Measurements from ENCODE around the gene RNF17.

RNF17 gene, protein sequence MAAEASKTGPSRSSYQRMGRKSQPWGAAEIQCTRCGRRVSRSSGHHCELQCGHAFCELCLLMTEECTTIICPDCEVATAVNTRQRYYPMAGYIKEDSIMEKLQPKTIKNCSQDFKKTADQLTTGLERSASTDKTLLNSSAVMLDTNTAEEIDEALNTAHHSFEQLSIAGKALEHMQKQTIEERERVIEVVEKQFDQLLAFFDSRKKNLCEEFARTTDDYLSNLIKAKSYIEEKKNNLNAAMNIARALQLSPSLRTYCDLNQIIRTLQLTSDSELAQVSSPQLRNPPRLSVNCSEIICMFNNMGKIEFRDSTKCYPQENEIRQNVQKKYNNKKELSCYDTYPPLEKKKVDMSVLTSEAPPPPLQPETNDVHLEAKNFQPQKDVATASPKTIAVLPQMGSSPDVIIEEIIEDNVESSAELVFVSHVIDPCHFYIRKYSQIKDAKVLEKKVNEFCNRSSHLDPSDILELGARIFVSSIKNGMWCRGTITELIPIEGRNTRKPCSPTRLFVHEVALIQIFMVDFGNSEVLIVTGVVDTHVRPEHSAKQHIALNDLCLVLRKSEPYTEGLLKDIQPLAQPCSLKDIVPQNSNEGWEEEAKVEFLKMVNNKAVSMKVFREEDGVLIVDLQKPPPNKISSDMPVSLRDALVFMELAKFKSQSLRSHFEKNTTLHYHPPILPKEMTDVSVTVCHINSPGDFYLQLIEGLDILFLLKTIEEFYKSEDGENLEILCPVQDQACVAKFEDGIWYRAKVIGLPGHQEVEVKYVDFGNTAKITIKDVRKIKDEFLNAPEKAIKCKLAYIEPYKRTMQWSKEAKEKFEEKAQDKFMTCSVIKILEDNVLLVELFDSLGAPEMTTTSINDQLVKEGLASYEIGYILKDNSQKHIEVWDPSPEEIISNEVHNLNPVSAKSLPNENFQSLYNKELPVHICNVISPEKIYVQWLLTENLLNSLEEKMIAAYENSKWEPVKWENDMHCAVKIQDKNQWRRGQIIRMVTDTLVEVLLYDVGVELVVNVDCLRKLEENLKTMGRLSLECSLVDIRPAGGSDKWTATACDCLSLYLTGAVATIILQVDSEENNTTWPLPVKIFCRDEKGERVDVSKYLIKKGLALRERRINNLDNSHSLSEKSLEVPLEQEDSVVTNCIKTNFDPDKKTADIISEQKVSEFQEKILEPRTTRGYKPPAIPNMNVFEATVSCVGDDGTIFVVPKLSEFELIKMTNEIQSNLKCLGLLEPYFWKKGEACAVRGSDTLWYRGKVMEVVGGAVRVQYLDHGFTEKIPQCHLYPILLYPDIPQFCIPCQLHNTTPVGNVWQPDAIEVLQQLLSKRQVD (N-terminal part only)

DNA sequence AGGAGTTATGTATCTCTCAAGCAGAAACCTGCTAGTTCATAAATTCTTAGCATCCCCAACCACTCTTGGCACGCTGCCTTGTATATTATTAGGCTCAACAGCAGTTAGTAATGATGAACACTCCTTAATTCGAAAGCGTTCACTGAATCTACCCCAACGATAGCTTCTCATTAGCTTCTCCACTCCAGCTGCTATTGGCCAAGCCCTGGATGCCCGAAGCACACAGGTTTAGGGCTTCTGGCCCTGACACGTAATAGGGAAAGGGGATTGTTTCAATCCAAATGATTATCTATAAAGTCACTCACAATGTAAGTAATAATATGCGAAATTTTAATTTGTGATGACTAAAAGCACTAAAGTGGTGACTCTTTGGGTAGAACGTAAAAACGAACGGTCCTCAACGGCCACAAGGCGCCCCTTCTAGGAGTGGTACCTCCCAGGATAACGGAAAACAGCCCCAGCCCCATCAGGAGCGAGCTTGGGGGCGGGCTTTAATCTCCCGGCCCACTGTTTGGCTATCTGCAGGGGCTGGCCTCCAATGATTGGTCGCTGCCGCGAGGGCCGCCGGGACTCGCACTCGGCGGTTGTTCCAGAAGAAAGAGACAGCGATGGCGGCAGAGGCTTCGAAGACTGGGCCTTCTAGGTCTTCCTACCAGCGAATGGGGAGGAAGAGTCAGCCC, at the start of gene RNF17:
TSS of gene RNF17 (plus strand) at position 574 of the 680 bp plus-strand sequence. CDS start at position 609, 35 bp downstream.
- Histone ChIP-seq H3K27ac (ENCODE audit: low read length) (no peak within 1 kb of the TSS), H3K27me3 (ENCODE audit: control insufficient read depth, insufficient read depth, low read length) (no peaks in the 10 kb centered on the region), H3K36me3 (ENCODE audit: control insufficient read depth, insufficient read depth, low read length) (no peaks in the 10 kb centered on the region), H3K4me3 (ENCODE audit: low read length) (no peak within 1 kb of the TSS), H3K4me1 (ENCODE audit: control insufficient read depth, insufficient read depth, low read length) (no peaks in the 10 kb centered on the region), H3K9me3 (ENCODE audit: control insufficient read depth, insufficient read depth, low read length) (no peaks in the 10 kb centered on the region)
- no peak for DNase-seq (ENCODE audit: low read depth, low spot score)
- WGBS (ENCODE audit: insufficient coverage, insufficient read length) = no CpG with 5 or more reads among the region's 28 CpGs

DNA sequence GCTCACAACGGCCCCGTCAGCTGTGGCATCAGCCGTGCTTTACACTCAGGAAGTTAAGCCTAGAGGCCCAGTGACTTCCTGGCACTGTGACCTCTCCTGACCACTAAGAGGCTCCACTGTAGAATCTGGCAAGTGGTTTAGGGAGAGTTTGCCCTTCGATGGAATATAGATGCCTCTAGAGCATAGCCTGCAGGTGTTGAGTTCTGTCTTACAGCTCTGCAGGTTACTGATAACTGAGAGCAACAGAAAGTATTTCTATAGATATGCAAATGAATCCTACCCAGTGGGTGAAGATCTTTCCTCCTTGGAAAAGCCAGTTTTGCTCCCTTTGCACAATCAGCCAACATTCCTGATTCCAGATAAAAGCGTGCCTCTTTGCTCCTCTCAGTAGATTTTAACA, 48.0 kb upstream of the RNF17 start:
- Histone ChIP-seq H3K27ac (ENCODE audit: low read length) (no peak overlapping the region), H3K9me3 (ENCODE audit: control insufficient read depth, insufficient read depth, low read length) (no peaks in the 10 kb centered on the region), H3K36me3 (ENCODE audit: control insufficient read depth, insufficient read depth, low read length) (no peaks in the 10 kb centered on the region), H3K4me1 (ENCODE audit: control insufficient read depth, insufficient read depth, low read length) (0 out of 2 replicates have a peak, but pooled peaks cover 2% of the 10 kb centered on the region), H3K4me3 (ENCODE audit: low read length) (no peak overlapping the region), H3K27me3 (ENCODE audit: control insufficient read depth, insufficient read depth, low read length) (no peaks in the 10 kb centered on the region)
- WGBS (ENCODE audit: insufficient coverage, insufficient read length) = no CpG with 5 or more reads among the region's 5 CpGs
- no peak for DNase-seq (ENCODE audit: low read depth, low spot score)

GRCh38 chr13:24716446-24716845, 47.5 kb upstream of the RNF17 start:
- no CpG with 5 or more reads among the region's 7 CpGs for WGBS (ENCODE audit: insufficient coverage, insufficient read length)
- DNase-seq (ENCODE audit: low read depth, low spot score) = no peak
- Histone ChIP-seq H3K4me3 (ENCODE audit: low read length) (no peak overlapping the region), H3K4me1 (ENCODE audit: control insufficient read depth, insufficient read depth, low read length) (0 out of 2 replicates have a peak, but pooled peaks cover 2% of the 10 kb centered on the region), H3K36me3 (ENCODE audit: control insufficient read depth, insufficient read depth, low read length) (no peaks in the 10 kb centered on the region), H3K9me3 (ENCODE audit: control insufficient read depth, insufficient read depth, low read length) (no peaks in the 10 kb centered on the region), H3K27me3 (ENCODE audit: control insufficient read depth, insufficient read depth, low read length) (no peaks in the 10 kb centered on the region), H3K27ac (ENCODE audit: low read length) (no peak overlapping the region)

DNA sequence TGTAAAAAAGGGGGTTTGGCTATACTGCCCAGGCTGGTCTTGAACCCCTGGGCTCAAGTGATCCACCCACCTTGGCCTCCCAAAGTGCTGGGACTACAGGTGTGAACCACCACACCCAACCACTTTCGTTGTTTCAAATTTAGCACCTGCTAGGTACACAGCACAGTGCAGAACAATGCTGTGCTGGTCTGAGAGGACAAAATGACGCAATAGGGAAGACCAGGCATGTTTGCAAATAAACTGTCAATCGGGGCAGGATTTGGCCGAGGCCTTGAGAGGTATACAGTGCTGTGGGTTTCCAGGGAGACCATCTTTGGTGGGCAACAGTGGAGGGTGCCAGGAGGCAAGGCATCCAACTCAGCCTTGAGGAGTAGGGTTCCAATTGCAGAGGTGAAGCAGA, 46.8 kb upstream of the RNF17 start:
- no peak for DNase-seq (ENCODE audit: low read depth, low spot score)
- no peaks in the 10 kb centered on the region for H3K9me3 ChIP-seq (ENCODE audit: control insufficient read depth, insufficient read depth, low read length)
- H3K4me3 ChIP-seq (ENCODE audit: low read length) = no peak overlapping the region
- no peaks in the 10 kb centered on the region for H3K27me3 ChIP-seq (ENCODE audit: control insufficient read depth, insufficient read depth, low read length)
- H3K27ac ChIP-seq (ENCODE audit: low read length) = no peak overlapping the region
- no CpG with 5 or more reads among the region's 4 CpGs for WGBS (ENCODE audit: insufficient coverage, insufficient read length)
- no peaks in the 10 kb centered on the region for H3K36me3 ChIP-seq (ENCODE audit: control insufficient read depth, insufficient read depth, low read length)
- 0 out of 2 replicates have a peak, but pooled peaks cover 2% of the 10 kb centered on the region for H3K4me1 ChIP-seq (ENCODE audit: control insufficient read depth, insufficient read depth, low read length)

GRCh38 chr13:24718192-24718965, 45.6 kb upstream of the RNF17 start:
- H3K27me3 ChIP-seq (ENCODE audit: control insufficient read depth, insufficient read depth, low read length) = no peaks in the 10 kb centered on the region
- no CpG with 5 or more reads among the region's 40 CpGs for WGBS (ENCODE audit: insufficient coverage, insufficient read length)
- H3K9me3 ChIP-seq (ENCODE audit: control insufficient read depth, insufficient read depth, low read length) = no peaks in the 10 kb centered on the region
- no peak for DNase-seq (ENCODE audit: low read depth, low spot score)
- H3K27ac ChIP-seq (ENCODE audit: low read length) = no peak overlapping the region
- H3K4me1 ChIP-seq (ENCODE audit: control insufficient read depth, insufficient read depth, low read length) = 0 out of 2 replicates have a peak, but pooled peaks cover 2% of the 10 kb centered on the region
- H3K36me3 ChIP-seq (ENCODE audit: control insufficient read depth, insufficient read depth, low read length) = no peaks in the 10 kb centered on the region
- H3K4me3 ChIP-seq (ENCODE audit: low read length) = no peak overlapping the region

DNA sequence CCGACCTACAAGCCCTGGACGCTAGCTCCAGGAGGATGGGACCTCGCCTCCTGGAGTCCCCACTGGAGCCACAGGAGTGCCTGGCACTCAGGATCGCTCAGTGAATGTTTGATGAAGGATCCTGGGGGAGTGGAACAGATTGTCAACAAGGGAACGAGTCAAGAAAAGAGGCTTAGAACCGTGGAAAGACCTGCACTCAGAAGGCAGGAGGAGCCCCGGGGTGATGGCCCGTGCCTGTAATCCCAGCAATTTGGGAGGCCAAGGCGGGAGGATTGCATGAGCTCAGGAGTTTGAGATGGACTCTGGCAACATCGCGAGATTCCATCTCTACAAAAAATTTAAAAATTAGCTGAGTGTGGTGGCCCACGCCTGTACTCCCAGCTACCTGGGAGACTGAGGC, 44.8 kb upstream of the RNF17 start:
- WGBS (ENCODE audit: insufficient coverage, insufficient read length) = no CpG with 5 or more reads among the region's 12 CpGs
- Histone ChIP-seq H3K36me3 (ENCODE audit: control insufficient read depth, insufficient read depth, low read length) (no peaks in the 10 kb centered on the region), H3K4me3 (ENCODE audit: low read length) (no peak overlapping the region), H3K27ac (ENCODE audit: low read length) (no peak overlapping the region), H3K27me3 (ENCODE audit: control insufficient read depth, insufficient read depth, low read length) (no peaks in the 10 kb centered on the region), H3K4me1 (ENCODE audit: control insufficient read depth, insufficient read depth, low read length) (0 out of 2 replicates have a peak, but pooled peaks cover 2% of the 10 kb centered on the region), H3K9me3 (ENCODE audit: control insufficient read depth, insufficient read depth, low read length) (no peaks in the 10 kb centered on the region)
- DNase-seq (ENCODE audit: low read depth, low spot score) = no peak

DNA sequence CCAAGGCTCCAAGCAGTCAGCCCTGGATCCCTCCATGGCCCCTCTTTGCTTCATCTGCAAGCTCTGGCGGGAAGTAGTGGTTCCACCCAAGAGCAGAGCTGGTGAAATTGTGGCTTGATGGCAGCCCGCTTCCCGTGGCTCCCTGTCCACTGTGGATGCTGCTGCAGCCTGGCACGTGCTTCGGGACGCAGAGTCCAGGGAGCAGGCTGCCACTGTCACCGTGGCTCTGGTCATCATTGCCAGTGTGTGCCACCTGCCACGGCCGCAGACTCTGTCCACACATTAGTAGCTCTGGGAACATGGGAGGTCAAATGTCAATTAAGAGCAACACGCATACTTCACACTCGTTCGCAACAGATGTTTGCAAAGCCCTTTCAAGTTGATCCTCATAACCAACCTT, 40.8 kb upstream of the RNF17 start:
- Histone ChIP-seq H3K27ac (ENCODE audit: low read length) (no peak overlapping the region), H3K4me1 (ENCODE audit: control insufficient read depth, insufficient read depth, low read length) (0 out of 2 replicates have a peak, but pooled peaks cover 2% of the 10 kb centered on the region), H3K27me3 (ENCODE audit: control insufficient read depth, insufficient read depth, low read length) (no peaks in the 10 kb centered on the region), H3K9me3 (ENCODE audit: control insufficient read depth, insufficient read depth, low read length) (no peaks in the 10 kb centered on the region), H3K36me3 (ENCODE audit: control insufficient read depth, insufficient read depth, low read length) (no peaks in the 10 kb centered on the region), H3K4me3 (ENCODE audit: low read length) (no peak overlapping the region)
- WGBS (ENCODE audit: insufficient coverage, insufficient read length) = no CpG with 5 or more reads among the region's 12 CpGs
- DNase-seq (ENCODE audit: low read depth, low spot score) = no peak

DNA sequence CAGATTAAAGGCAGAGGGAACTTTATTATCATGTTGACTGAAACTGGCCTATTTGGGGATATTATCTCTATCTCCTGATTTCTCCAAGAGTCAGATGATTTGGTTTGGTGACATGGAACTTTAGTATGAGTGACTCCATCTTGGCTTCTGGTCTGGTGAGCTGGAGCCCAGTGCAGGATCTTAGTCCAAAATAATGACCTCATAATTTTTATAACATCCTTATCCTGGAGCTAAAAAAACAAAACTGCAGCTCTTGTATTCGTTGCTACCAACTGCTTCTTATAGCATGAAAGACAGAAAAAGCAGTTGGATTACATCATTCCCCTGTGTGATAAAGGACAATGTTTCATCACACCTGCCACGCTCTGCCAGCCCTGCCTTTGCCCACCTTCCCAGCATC, 39.3 kb upstream of the RNF17 start:
- Histone ChIP-seq H3K4me3 (ENCODE audit: low read length) (no peak overlapping the region), H3K9me3 (ENCODE audit: control insufficient read depth, insufficient read depth, low read length) (no peaks in the 10 kb centered on the region), H3K27me3 (ENCODE audit: control insufficient read depth, insufficient read depth, low read length) (no peaks in the 10 kb centered on the region), H3K36me3 (ENCODE audit: control insufficient read depth, insufficient read depth, low read length) (no peaks in the 10 kb centered on the region), H3K27ac (ENCODE audit: low read length) (no peak overlapping the region), H3K4me1 (ENCODE audit: control insufficient read depth, insufficient read depth, low read length) (no peaks in the 10 kb centered on the region)
- no peak for DNase-seq (ENCODE audit: low read depth, low spot score)
- WGBS (ENCODE audit: insufficient coverage, insufficient read length) = no CpG with 5 or more reads among the region's 2 CpGs

DNA sequence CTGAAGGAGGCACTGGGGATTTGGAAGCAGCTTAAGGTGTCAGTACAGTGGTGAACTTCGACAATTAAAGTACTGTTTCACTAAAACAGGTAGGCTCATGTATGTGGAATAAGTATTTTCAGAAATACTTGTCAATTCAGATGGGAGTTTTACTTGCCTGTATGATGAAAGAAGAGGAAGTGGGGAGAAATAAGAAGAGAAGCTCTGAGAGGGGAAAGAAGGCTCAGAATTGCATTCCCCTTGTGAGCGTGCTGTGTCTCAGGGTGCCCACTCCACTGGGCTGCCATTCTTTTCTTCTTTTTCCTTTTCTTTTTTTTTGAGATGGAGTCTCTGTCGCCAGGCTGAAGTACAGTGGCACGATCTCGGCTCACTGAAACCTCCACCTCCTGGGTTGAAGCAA, 38.6 kb upstream of the RNF17 start:
- Histone ChIP-seq H3K36me3 (ENCODE audit: control insufficient read depth, insufficient read depth, low read length) (no peaks in the 10 kb centered on the region), H3K27ac (ENCODE audit: low read length) (no peak overlapping the region), H3K4me3 (ENCODE audit: low read length) (no peak overlapping the region), H3K9me3 (ENCODE audit: control insufficient read depth, insufficient read depth, low read length) (no peaks in the 10 kb centered on the region), H3K27me3 (ENCODE audit: control insufficient read depth, insufficient read depth, low read length) (no peaks in the 10 kb centered on the region), H3K4me1 (ENCODE audit: control insufficient read depth, insufficient read depth, low read length) (no peaks in the 10 kb centered on the region)
- no peak for DNase-seq (ENCODE audit: low read depth, low spot score)
- no CpG with 5 or more reads among the region's 5 CpGs for WGBS (ENCODE audit: insufficient coverage, insufficient read length)

All from iPS DF 6.9 (cell line).